Measurements from ENCODE around the gene USP10.

USP10 gene

GRCh38 chr16:84699712-84700445 is at the start of gene USP10:
USP10 (plus strand) TSS chr16:84700000; CDS start chr16:84700091, 91 bp downstream.
- DNase-seq, result peak; percentile 74

- no peak for DNase-seq
These were observed 49.5 kb upstream of the USP10 start for GRCh38 chr16:84650062-84650991.

- no peak for DNase-seq
These were observed 47.2 kb upstream of the USP10 start for GRCh38 chr16:84652566-84652965.

- DNase-seq, result no peak
These were observed 45.6 kb upstream of the USP10 start for GRCh38 chr16:84654238-84654637.

- no peak for DNase-seq
These were observed 44.8 kb upstream of the USP10 start for GRCh38 chr16:84654998-84655397.

- DNase-seq, result no peak
These were observed 43.2 kb upstream of the USP10 start for GRCh38 chr16:84656649-84657048.

- DNase-seq, result no peak
These were observed 42.5 kb upstream of the USP10 start for GRCh38 chr16:84657229-84657837.

- no peak for DNase-seq
These were observed 41.1 kb upstream of the USP10 start for GRCh38 chr16:84658690-84659089.

GRCh38 chr16:84659656-84660300 is 40.0 kb upstream of the USP10 start:
- no peak for DNase-seq

GRCh38 chr16:84660973-84661372 is 38.8 kb upstream of the USP10 start:
- no peak for DNase-seq

GRCh38 chr16:84661418-84662060 is 38.3 kb upstream of the USP10 start:
- DNase-seq, result no peak

- no peak for DNase-seq
These were observed 37.3 kb upstream of the USP10 start for GRCh38 chr16:84662471-84662870.

- no peak for DNase-seq
These were observed 36.2 kb upstream of the USP10 start for GRCh38 chr16:84663433-84664101.

- no peak for DNase-seq
These were observed 34.4 kb upstream of the USP10 start for GRCh38 chr16:84665359-84665758.

- no peak for DNase-seq
These were observed 34.0 kb upstream of the USP10 start for GRCh38 chr16:84665843-84666242.

- DNase-seq, result no peak
These were observed 32.0 kb upstream of the USP10 start for GRCh38 chr16:84667600-84668309.

GRCh38 chr16:84670063-84670462 is 29.7 kb upstream of the USP10 start:
- no peak for DNase-seq

GRCh38 chr16:84672276-84673202 is 27.3 kb upstream of the USP10 start:
- peak; percentile 56 for DNase-seq

GRCh38 chr16:84673203-84673535 is 26.6 kb upstream of the USP10 start:
- DNase-seq, result no peak

GRCh38 chr16:84673561-84673960 is 26.2 kb upstream of the USP10 start:
- no peak for DNase-seq

Measured in COR-L47 (cell line).